Central memory CD4-positive, alpha-beta T cell (primary cell): Measurements from ENCODE around the gene AHR.

Experiments used
- DNase-seq: peaks from one replicate; pipeline ENCODE4 v3.0.0; 2022

AHR gene

GRCh38 chr7:17305387-17306171 is 7.1 kb downstream of the AHR start:
- no peak for DNase-seq

GRCh38 chr7:17307000-17307399 is 8.5 kb downstream of the AHR start:
- DNase-seq = no peak

- no peak for DNase-seq
Measured at GRCh38 chr7:17307558-17307957, 9.1 kb downstream of the AHR start.

DNA sequence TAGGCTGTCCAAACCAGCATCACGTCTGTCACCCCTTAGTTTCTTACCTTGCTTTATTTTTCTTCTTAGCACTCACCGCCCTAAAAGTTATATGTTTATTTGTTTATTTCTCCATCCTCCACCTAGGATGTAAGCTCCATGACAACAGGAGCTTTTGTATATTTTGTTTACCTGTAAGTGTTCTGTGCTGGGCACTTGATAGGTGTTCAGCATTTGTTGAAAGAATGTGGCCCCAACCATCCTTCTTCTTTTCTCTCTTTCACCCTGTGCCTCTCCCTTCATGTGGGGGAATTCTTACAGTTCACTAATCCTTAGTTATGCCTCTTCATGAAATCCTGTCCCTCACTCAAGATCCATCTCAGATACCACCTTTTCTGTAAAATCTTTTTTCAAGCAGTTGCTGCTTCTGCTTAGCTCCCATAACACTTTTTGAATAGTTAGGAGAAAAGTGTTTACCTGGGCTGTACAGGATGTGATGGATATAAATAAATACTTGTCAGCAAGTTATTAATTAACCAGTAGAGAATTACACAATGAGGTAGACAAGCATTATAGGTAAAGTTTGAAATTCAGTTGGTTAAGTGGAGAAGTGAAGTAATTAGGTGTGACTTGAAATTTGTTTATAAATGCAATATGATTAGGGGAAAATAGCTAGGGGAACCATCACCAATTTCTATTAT is 9.7 kb downstream of the AHR start:
- no peak for DNase-seq

- no peak for DNase-seq
Measured at GRCh38 chr7:17311194-17311593, 12.7 kb downstream of the AHR start.

DNA sequence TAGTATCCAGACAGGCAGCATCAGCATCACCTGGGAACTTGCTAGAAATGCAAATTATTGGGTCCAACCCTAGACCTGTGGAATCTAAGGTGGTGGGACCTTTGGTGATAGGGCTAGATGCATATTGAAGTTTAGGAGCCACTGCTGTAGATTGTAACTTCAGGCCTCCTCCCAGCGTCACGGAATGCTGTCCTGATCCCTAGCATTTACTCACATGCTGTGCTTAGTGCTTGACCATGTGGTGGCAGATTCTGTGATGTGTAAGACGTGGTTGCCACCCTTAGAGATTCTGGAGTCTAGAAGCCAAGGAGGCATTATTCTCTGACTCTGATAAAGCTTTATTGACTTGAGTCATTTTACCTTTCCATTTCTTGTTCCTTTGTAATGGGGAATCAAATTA is 13.5 kb downstream of the AHR start:
- no peak for DNase-seq

GRCh38 chr7:17312641-17313040 is 14.2 kb downstream of the AHR start:
- DNase-seq = no peak

- no peak for DNase-seq
Measured at GRCh38 chr7:17313194-17313593, 14.7 kb downstream of the AHR start.

- no peak for DNase-seq
Measured at GRCh38 chr7:17315974-17316373, 17.5 kb downstream of the AHR start.

GRCh38 chr7:17318146-17318545 is 19.7 kb downstream of the AHR start:
- DNase-seq = no peak

GRCh38 chr7:17319164-17320101 is 21.0 kb downstream of the AHR start:
- DNase-seq = no peak

DNA sequence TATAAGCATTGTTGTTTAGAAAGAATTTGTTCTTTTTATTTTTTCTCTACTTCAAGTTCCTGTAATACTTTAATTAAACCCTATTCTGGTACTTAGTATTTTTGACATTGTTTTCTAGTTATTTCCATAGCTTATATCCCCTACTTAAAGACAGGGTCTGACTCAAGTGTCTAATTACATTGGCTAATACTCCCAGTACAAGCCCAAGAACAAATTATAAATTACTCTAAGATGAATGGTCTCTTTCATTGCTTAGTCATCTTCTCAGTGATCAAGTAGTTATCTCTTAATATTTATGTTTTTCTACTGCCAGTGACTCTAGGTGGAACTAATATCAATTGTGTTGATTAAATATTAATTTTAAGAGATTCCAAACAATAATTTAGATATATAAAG is 21.6 kb downstream of the AHR start:
- no peak for DNase-seq

GRCh38 chr7:17320657-17321056 is 22.2 kb downstream of the AHR start:
- no peak for DNase-seq

GRCh38 chr7:17325364-17325763 is 26.9 kb downstream of the AHR start:
- no peak for DNase-seq

DNA sequence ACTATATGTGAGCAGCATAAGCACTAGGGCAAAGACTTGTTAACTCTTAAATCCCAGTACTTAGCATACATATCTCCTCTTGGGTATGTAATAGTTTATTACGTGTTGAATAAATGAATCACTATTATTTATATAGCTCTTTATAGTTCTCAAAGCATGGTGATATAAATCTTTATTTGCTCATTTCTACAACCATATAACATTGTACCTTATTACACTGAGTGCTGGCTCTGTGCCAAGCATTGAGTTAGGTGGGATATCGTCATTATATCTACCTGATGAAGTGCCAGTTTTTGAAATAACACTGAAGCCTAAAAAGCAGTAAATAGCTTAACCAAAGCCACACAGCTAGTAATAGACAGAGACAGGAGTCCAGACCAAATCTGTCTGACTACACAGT is 27.9 kb downstream of the AHR start:
- DNase-seq = no peak

DNA sequence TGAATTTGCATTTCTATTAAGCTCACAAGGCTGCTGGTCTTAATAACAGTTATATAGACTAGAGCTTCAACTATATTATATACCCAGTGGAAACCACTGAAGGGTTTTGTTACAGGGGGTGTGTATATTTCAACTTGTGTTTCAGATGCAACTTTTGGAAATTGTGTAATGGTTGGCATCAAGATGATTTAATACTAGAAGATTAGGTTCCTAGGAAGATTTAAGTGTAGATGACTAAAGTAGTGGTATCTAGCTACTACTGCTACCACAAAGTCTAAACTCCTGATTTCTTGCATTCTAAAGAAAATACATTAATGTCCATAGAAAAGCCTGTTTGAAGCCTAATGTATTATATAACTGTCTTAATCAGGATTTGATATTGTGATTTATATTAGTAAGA is 30.2 kb downstream of the AHR start:
- DNase-seq = no peak

- DNase-seq = no peak
Measured at GRCh38 chr7:17329440-17329839, 31.0 kb downstream of the AHR start.

- DNase-seq = no peak
Measured at GRCh38 chr7:17331891-17332501, 33.5 kb downstream of the AHR start.

DNA sequence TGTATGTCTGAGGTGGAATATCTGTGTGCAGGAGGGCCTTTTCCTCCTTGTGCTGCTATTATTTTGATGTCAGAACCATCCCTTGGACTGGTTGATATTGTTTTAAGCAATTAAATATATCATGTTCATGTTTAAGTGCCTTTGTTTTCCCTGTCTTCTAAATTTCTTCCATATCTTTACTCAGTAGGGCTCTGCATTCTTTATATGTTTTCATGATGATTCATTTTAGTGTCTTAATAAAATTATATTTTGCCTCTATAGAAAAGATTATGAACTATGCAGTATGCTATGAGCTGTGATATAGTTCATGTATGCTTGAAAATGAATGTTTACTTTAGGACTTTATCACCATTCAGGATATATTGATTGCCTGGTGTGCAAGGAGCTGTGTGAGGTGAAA is 34.8 kb downstream of the AHR start:
- no peak for DNase-seq

DNA sequence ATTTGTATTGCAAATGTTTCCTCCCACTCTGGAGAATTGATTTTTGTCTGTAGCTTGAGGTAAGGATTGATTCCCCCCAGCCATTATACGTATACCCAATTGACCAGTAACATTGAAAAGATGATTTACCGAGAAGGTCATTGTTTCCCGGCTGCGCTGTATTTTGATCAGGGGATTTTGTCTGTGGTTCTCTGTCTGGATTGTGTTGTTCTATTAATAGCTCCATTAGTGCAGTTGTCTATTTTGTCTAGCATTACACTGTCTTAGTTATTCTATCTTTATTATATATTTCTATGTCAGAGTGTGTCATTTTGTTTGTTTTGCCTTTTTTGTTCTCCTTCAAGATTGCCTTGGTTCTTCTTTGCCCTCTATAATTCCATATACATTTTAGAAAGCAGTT is 37.7 kb downstream of the AHR start:
- DNase-seq = no peak

- DNase-seq = no peak
Measured at GRCh38 chr7:17339139-17339538, 40.7 kb downstream of the AHR start.

- DNase-seq = no peak
Measured at GRCh38 chr7:17339952-17340351, 41.5 kb downstream of the AHR start.

- no peak for DNase-seq
Measured at GRCh38 chr7:17340655-17341054, 42.2 kb downstream of the AHR start.
